Measurements from ENCODE around the gene OR10D3. TPM values are rescaled to one million over a fixed set of nuclear protein-coding genes. Genes with fewer than 3 reads are reported as not detected.

OR10D3 gene
- total RNA-seq, 3 donors from 2014 or later (not counting 1 experiment from before 2014, with no cell fraction given), result not detected

DNA sequence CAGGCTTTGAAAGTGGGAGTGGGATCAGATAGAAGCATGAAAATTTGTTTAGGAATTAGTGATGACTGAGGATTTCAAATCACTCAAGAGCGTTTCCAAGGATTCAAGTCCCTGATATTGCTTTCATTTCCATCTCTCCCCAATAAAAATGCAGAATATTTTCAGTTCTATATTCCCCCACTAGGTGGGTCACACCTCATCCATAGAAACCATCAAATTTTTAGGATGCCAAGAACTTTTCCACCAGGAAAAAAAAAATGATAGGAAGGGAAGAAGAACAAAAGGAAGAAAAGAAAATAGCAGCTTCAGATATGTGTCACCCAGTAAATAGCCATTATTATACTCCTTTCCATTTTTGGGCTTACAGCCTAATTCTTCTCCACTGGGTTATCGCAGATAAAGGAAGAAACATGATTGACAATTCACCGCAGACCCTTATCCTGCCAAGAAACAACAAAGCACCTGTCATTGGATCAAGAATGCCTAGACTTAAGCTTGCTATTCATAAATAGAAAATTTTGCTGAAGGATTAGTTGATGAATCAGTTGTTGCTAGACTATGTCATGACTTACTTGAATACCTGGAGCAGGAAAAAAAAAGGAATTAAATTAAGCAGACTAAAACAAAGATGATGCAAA, 30.3 kb upstream of the OR10D3 start:
- Mint-ChIP-seq H3K9me3 (no peaks in the 10 kb centered on the region), H3K27me3 (ENCODE audit: low read depth in 2 of 2) (peaks cover 0 to 6% of the 10 kb centered on the region in 2 donors), H3K4me3 (no peak overlapping the region), H3K36me3 (no peaks in the 10 kb centered on the region), H3K27ac (no peak overlapping the region), H3K4me1 (no peaks in the 10 kb centered on the region)
- Histone ChIP-seq H3K9me3 (ENCODE audit: control insufficient read depth, insufficient read depth, low read length) (no peaks in the 10 kb centered on the region), H3K4me3 (ENCODE audit: low read length) (no peak overlapping the region), H3K4me1 (ENCODE audit: control insufficient read depth, insufficient read depth, low read length) (no peaks in the 10 kb centered on the region), H3K27ac (ENCODE audit: low read length) (no peak overlapping the region), H3K27me3 (ENCODE audit: control insufficient read depth, insufficient read depth, low read length) (no peaks in the 10 kb centered on the region), H3K36me3 (ENCODE audit: control insufficient read depth, insufficient read depth, low read length) (no peaks in the 10 kb centered on the region)
- WGBS (ENCODE audit: insufficient coverage), result 94% methylated on average over 2 of the region's 3 CpGs
- no peak for ATAC-seq
- no peak for DNase-seq
- intact Hi-C loops (cut with micrococcal nuclease), result no loop called here
- TF ChIP-seq, protein P1, sequence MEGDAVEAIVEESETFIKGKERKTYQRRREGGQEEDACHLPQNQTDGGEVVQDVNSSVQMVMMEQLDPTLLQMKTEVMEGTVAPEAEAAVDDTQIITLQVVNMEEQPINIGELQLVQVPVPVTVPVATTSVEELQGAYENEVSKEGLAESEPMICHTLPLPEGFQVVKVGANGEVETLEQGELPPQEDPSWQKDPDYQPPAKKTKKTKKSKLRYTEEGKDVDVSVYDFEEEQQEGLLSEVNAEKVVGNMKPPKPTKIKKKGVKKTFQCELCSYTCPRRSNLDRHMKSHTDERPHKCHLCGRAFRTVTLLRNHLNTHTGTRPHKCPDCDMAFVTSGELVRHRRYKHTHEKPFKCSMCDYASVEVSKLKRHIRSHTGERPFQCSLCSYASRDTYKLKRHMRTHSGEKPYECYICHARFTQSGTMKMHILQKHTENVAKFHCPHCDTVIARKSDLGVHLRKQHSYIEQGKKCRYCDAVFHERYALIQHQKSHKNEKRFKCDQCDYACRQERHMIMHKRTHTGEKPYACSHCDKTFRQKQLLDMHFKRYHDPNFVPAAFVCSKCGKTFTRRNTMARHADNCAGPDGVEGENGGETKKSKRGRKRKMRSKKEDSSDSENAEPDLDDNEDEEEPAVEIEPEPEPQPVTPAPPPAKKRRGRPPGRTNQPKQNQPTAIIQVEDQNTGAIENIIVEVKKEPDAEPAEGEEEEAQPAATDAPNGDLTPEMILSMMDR (IDR thresholded peaks at IDR 0.05), result no peak

DNA sequence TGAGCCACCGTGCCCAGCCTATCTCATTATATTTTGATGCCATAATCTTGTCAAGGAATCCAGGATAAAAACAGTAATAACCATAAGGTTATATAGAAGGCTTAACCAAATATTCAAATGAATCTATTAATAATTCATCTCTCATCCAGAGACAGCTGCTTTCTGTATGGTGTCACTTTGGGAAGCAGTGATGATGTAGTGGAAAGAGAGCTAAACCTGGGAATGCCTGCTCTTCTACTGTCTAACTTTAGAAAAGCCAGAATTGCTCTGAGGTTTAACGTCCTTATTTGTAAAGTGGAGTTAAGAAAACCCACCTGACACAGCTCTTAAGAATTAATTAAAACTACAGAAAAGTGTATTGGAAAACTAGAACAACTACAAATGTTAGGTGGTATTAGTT, 29.3 kb upstream of the OR10D3 start:
- Histone ChIP-seq H3K4me1 (ENCODE audit: control insufficient read depth, insufficient read depth, low read length) (no peaks in the 10 kb centered on the region), H3K9me3 (ENCODE audit: control insufficient read depth, insufficient read depth, low read length) (no peaks in the 10 kb centered on the region), H3K27ac (ENCODE audit: low read length) (no peak overlapping the region), H3K27me3 (ENCODE audit: control insufficient read depth, insufficient read depth, low read length) (no peaks in the 10 kb centered on the region), H3K4me3 (ENCODE audit: low read length) (no peak overlapping the region), H3K36me3 (ENCODE audit: control insufficient read depth, insufficient read depth, low read length) (no peaks in the 10 kb centered on the region)
- TF ChIP-seq, protein P1 (IDR thresholded peaks at IDR 0.05), result no peak
- H3K36me3 Mint-ChIP-seq, result no peaks in the 10 kb centered on the region
- H3K4me1 Mint-ChIP-seq, result no peaks in the 10 kb centered on the region
- H3K4me3 Mint-ChIP-seq, result no peak overlapping the region
- no peak overlapping the region for H3K27ac Mint-ChIP-seq
- ATAC-seq, result no peak
- H3K27me3 Mint-ChIP-seq (ENCODE audit: low read depth in 2 of 2), result peaks cover 6 to 7% of the 10 kb centered on the region in 2 donors
- no peak for DNase-seq
- H3K9me3 Mint-ChIP-seq, result no peaks in the 10 kb centered on the region
- intact Hi-C loops (cut with micrococcal nuclease), result no loop called here
- WGBS (ENCODE audit: insufficient coverage), result no CpG with 5 or more reads among the region's 2 CpGs

DNA sequence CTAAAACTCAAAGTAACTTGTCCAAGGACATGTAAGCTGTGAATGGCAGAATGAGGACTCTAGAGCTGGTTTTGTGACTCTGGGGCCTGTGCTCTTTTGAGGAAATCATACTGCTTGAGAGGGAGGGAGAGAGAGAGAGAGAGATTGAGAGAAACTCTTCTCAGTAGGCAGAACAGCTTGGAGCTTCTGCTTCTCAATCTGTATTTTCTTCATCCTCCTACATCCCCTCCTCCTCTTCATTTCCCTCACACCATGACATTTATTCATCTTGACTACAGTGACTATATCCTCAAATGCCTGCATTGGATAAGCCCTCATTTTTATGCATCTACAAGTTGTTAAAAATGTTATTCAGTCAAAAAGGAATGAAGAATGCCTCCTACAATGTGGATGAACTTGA, 23.7 kb upstream of the OR10D3 start:
- no peaks in the 10 kb centered on the region for H3K36me3 Mint-ChIP-seq
- peaks cover 12 to 13% of the 10 kb centered on the region in 2 donors for H3K27me3 Mint-ChIP-seq (ENCODE audit: low read depth in 2 of 2)
- no peaks in the 10 kb centered on the region for H3K4me1 Mint-ChIP-seq
- no peak overlapping the region for H3K27ac ChIP-seq (ENCODE audit: low read length)
- no peaks in the 10 kb centered on the region for H3K27me3 ChIP-seq (ENCODE audit: control insufficient read depth, insufficient read depth, low read length)
- no peaks in the 10 kb centered on the region for H3K36me3 ChIP-seq (ENCODE audit: control insufficient read depth, insufficient read depth, low read length)
- intact Hi-C loops (cut with micrococcal nuclease), result no loop called here
- no peak for DNase-seq
- H3K9me3 Mint-ChIP-seq, result no peaks in the 10 kb centered on the region
- no peak overlapping the region for H3K27ac Mint-ChIP-seq
- H3K4me3 ChIP-seq (ENCODE audit: low read length), result no peak overlapping the region
- TF ChIP-seq, protein P1 (IDR thresholded peaks at IDR 0.05), result no peak
- no peak for ATAC-seq
- no peaks in the 10 kb centered on the region for H3K9me3 ChIP-seq (ENCODE audit: control insufficient read depth, insufficient read depth, low read length)
- H3K4me3 Mint-ChIP-seq, result no peak overlapping the region
- H3K4me1 ChIP-seq (ENCODE audit: control insufficient read depth, insufficient read depth, low read length), result no peaks in the 10 kb centered on the region

DNA sequence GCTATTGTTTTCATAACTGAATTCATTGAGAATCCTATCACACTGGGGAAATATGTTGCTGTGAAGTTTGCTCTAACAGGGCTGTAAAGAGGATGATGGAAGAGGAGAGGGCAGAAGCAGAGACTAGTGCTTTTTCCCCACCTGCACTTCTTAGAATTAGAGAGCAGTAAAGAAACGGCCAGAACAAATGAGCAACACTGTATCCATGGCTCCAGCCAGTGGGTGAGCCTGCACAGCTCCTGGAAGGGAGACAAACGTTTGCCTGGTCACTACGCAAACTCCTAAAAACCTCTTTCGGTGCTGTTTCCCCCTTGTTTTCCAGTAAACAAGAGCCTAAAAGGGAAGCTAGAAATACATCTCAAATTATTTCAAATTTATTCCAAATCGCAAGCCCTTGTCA, 22.2 kb upstream of the OR10D3 start:
- H3K36me3 ChIP-seq (ENCODE audit: control insufficient read depth, insufficient read depth, low read length), result no peaks in the 10 kb centered on the region
- intact Hi-C loops (cut with micrococcal nuclease), result no loop called here
- Mint-ChIP-seq H3K36me3 (no peaks in the 10 kb centered on the region), H3K4me3 (no peak overlapping the region), H3K9me3 (no peaks in the 10 kb centered on the region), H3K4me1 (no peaks in the 10 kb centered on the region), H3K27ac (no peak overlapping the region), H3K27me3 (ENCODE audit: low read depth in 2 of 2) (peaks cover 9 to 12% of the 10 kb centered on the region in 2 donors)
- H3K4me1 ChIP-seq (ENCODE audit: control insufficient read depth, insufficient read depth, low read length), result no peaks in the 10 kb centered on the region
- no peak overlapping the region for H3K27ac ChIP-seq (ENCODE audit: low read length)
- no peak overlapping the region for H3K4me3 ChIP-seq (ENCODE audit: low read length)
- TF ChIP-seq, protein P1 (IDR thresholded peaks at IDR 0.05), result no peak
- 83% methylated on average over 5 of the region's 5 CpGs for WGBS (ENCODE audit: insufficient coverage)
- H3K27me3 ChIP-seq (ENCODE audit: control insufficient read depth, insufficient read depth, low read length), result no peaks in the 10 kb centered on the region
- no peaks in the 10 kb centered on the region for H3K9me3 ChIP-seq (ENCODE audit: control insufficient read depth, insufficient read depth, low read length)
- DNase-seq (no peak), ATAC-seq (no peak)

Data from natural killer cell (primary cell).